ENCODE results near the gene ZNF141. TPM values are rescaled to one million over a fixed set of nuclear protein-coding genes. Genes with fewer than 3 reads are reported as not detected.
"Not testable (repeated sequence)": the region's sequence is repeated elsewhere in the genome, so short reads cannot be mapped to it uniquely, and the experiment has no call there.

The ZNF141 gene
- total RNA-seq, result 10 to 100 TPM; 11.8 to 62.9 (median 17.3) TPM

DNA sequence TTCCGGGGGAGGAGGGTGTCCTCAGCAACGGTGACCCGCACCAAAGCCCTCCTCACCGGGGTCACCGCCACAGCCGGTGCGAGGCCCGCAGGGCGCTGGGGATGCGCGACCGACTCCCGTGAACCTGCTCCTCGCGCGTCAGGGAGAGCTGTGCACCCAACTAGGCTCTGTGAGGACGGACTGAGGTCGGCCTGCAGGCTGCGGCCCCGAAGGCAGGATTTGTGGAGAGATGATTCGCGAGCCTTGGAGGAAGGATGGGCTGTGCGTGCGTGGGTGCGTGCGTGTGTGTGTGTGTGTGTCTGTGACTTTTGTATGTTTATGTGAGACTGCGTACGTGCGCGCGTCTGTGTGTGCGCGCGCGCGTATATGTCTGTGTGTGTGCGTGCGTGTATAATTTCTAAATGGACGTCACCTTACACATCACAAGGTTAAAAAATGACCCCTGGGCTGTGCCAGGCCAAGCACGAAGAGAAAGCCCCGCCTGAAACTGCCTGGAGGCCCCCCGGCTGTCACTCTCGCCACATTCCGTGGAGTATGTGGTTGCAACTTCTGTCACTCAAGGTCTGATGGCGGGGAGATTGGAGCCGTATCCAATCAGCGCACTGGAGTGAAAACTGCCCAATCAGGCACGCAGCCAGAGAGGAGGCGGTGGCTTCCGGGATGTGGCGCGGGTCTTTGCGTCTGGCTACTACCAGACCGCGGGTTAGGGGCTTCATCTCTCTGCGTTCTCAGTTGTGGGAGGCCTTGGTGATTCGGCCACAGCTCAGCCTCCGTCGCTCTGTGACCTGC, at the start of gene ZNF141:
ZNF141 (plus strand) TSS at position 672 of the 789 bp plus-strand sequence. CDS start 170 bp downstream, outside the sequence.
- H3K9me3 ChIP-seq, result peaks cover 4 to 28% (median 14%) of the 10 kb centered on the region in 4 donors
- peak within 1 kb of the TSS; percentile 89 to 98 (median 94) for H3K27ac ChIP-seq
- H3K4me3 ChIP-seq, result peak within 1 kb of the TSS; percentile 71 to 97 (median 91)
- peak in 3 of 4 donors; percentile 77 to 90 (median 89) for TF ChIP-seq POLR2A (IDR thresholded peaks at IDR 0.05)
- TF ChIP-seq, protein P1, sequence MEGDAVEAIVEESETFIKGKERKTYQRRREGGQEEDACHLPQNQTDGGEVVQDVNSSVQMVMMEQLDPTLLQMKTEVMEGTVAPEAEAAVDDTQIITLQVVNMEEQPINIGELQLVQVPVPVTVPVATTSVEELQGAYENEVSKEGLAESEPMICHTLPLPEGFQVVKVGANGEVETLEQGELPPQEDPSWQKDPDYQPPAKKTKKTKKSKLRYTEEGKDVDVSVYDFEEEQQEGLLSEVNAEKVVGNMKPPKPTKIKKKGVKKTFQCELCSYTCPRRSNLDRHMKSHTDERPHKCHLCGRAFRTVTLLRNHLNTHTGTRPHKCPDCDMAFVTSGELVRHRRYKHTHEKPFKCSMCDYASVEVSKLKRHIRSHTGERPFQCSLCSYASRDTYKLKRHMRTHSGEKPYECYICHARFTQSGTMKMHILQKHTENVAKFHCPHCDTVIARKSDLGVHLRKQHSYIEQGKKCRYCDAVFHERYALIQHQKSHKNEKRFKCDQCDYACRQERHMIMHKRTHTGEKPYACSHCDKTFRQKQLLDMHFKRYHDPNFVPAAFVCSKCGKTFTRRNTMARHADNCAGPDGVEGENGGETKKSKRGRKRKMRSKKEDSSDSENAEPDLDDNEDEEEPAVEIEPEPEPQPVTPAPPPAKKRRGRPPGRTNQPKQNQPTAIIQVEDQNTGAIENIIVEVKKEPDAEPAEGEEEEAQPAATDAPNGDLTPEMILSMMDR (IDR thresholded peaks at IDR 0.05), result no peak
- TF ChIP-seq EP300 (IDR thresholded peaks at IDR 0.05), result no peak
- TF ChIP-seq POLR2AphosphoS5 (IDR thresholded peaks at IDR 0.05), result peak; percentile 86 to 90
- H3K4me1 ChIP-seq, result peaks cover 13 to 21% (median 17%) of the 10 kb centered on the region in 4 donors
- peak; percentile 95 to 97 for DNase-seq
- 0 to 1% methylated on average over 22 to 58 of the region's 59 CpGs for WGBS, 2 donors
- H3K36me3 ChIP-seq, result peaks cover 0 to 3% (median 0%) of the 10 kb centered on the region in 4 donors
- H3K27me3 ChIP-seq, result peaks cover 0 to 4% (median 0%) of the 10 kb centered on the region in 4 donors
- ATAC-seq (ENCODE audit: low FRiP score in 2 of 2), result peak; percentile 98 to 99

DNA sequence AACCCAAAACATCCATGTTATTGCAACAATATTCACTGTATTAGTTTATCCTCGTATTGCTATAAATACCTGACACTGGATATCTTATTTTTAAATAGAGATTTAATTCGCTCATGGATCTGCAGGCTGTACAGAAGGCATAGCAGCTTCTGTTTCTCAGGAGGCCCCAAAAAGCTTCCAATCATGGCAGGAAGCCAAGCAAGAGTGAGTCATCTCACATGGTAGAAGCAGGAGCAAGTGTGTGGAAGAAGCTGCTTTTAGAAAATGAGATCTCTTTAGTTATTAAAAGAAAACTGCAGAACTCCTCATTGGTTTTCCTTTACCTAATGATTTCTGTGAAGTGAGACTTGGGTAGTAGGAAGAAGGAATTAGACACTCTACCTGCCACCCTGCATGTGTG, 48.7 kb upstream of the ZNF141 start:
- ATAC-seq (ENCODE audit: low FRiP score in 2 of 2), result no peak
- 86 to 87% methylated on average over 2 of the region's 2 CpGs for WGBS, 2 donors
- H3K9me3 ChIP-seq, result peaks cover 9 to 41% (median 19%) of the 10 kb centered on the region in 4 donors

GRCh38 chr4:294732-295131, 42.9 kb upstream of the ZNF141 start:
- H3K36me3 ChIP-seq, result no peaks in the 10 kb centered on the region
- DNase-seq (no peak), ATAC-seq (ENCODE audit: low FRiP score in 2 of 2) (no peak)
- TF ChIP-seq POLR2AphosphoS5 (IDR thresholded peaks at IDR 0.05) (no peak), EP300 (IDR thresholded peaks at IDR 0.05) (no peak), POLR2A (IDR thresholded peaks at IDR 0.05) (no peak)
- TF ChIP-seq, protein P1 (IDR thresholded peaks at IDR 0.05), result no peak
- no peaks in the 10 kb centered on the region for H3K27me3 ChIP-seq
- H3K9me3 ChIP-seq, result peaks cover 0 to 25% (median 6%) of the 10 kb centered on the region in 4 donors
- 95 to 98% methylated on average over 3 of the region's 3 CpGs for WGBS, 2 donors
- no peaks in the 10 kb centered on the region for H3K4me1 ChIP-seq
- no peak overlapping the region for H3K27ac ChIP-seq
- no peak overlapping the region for H3K4me3 ChIP-seq

More for the DNA sequence above, 48.7 kb upstream of the ZNF141 start:
- H3K4me1 ChIP-seq, result no peaks in the 10 kb centered on the region
- no peak overlapping the region for H3K4me3 ChIP-seq
- H3K27ac ChIP-seq, result no peak overlapping the region
- no peaks in the 10 kb centered on the region for H3K36me3 ChIP-seq
- no peak for DNase-seq
- TF ChIP-seq POLR2A (IDR thresholded peaks at IDR 0.05), result no peak
- TF ChIP-seq POLR2AphosphoS5 (IDR thresholded peaks at IDR 0.05), result no peak
- TF ChIP-seq, protein P1 (IDR thresholded peaks at IDR 0.05), result no peak
- TF ChIP-seq EP300 (IDR thresholded peaks at IDR 0.05), result no peak
- no peaks in the 10 kb centered on the region for H3K27me3 ChIP-seq

GRCh38 chr4:302381-302780, 35.2 kb upstream of the ZNF141 start:
- no peak for ATAC-seq (ENCODE audit: low FRiP score in 2 of 2)
- WGBS, 2 donors, result 92 to 96% methylated on average over 4 of the region's 4 CpGs
- TF ChIP-seq POLR2A (IDR thresholded peaks at IDR 0.05) (no peak), POLR2AphosphoS5 (IDR thresholded peaks at IDR 0.05) (no peak), EP300 (IDR thresholded peaks at IDR 0.05) (no peak)
- TF ChIP-seq, protein P1 (IDR thresholded peaks at IDR 0.05), result no peak

GRCh38 chr4:304516-304915, 33.1 kb upstream of the ZNF141 start:
- Histone ChIP-seq H3K9me3 (peaks cover 0 to 24% (median 4%) of the 10 kb centered on the region in 4 donors), H3K4me3 (peak overlapping the region in 2 of 4 donors; percentile 34 to 47)
- ATAC-seq (ENCODE audit: low FRiP score in 2 of 2); H3K27ac ChIP-seq; DNase-seq; H3K36me3 ChIP-seq; H3K4me1 ChIP-seq; H3K27me3 ChIP-seq: not testable (repeated sequence)
- WGBS, 2 donors, result 15% methylated on average over 5 to 20 of the region's 20 CpGs

More at GRCh38 chr4:302381-302780, 35.2 kb upstream of the ZNF141 start:
- H3K27ac ChIP-seq, result no peak overlapping the region
- no peak overlapping the region for H3K4me3 ChIP-seq
- H3K9me3 ChIP-seq, result peaks cover 0 to 24% (median 7%) of the 10 kb centered on the region in 4 donors
- H3K4me1 ChIP-seq, result peaks cover 0 to 9% (median 0%) of the 10 kb centered on the region in 4 donors
- peaks cover 0 to 7% (median 3%) of the 10 kb centered on the region in 4 donors for H3K27me3 ChIP-seq
- DNase-seq, result no peak
- H3K36me3 ChIP-seq, result no peaks in the 10 kb centered on the region
